Measurements from ENCODE around the gene FAIM2.

- no peak for TF ChIP-seq ELF4 (IDR thresholded peaks at IDR 0.05)
- no peak for TF ChIP-seq NFRKB (IDR thresholded peaks at IDR 0.05)
- TF ChIP-seq SP1 (IDR thresholded peaks at IDR 0.05) = no peak
- TF ChIP-seq TARDBP (IDR thresholded peaks at IDR 0.05) = no peak
- no peak for TF ChIP-seq HDGF (IDR thresholded peaks at IDR 0.05; ENCODE audit: borderline replicate concordance)
- no peak for TF ChIP-seq L3MBTL2 (conservative IDR thresholded peaks at IDR 0.05)
Measured at GRCh38 chr12:49872381-49872780, 31.3 kb downstream of the FAIM2 start.

Measured in HEK293T (cell line).